Astrocyte (in vitro differentiated cells and primary cell): ENCODE measurements around the gene KCNN3. TPM values are rescaled to one million over a fixed set of nuclear protein-coding genes. Genes with fewer than 3 reads are reported as not detected.

ENCODE experiments used
- DNase-seq: peaks from one replicate; pipeline ENCODE4 v3.0.0-alpha.2; 2010; ENCODE audit warnings: low read depth
- FAIRE-seq: peaks from 2 replicates; lab custom pipeline; 2011; peaks lifted over from hg19 to GRCh38; lab: Jason Lieb, UNC
- H2AFZ ChIP-seq: 2 replicates; pipeline ENCODE4 v1.6.0; 2012; ENCODE audit warnings: low read depth, low read length, inconsistent platforms
- H3K27ac ChIP-seq: 2 replicates; pipeline ENCODE4 v1.5.1; 2011; ENCODE audit warnings: low read depth, low read length, inconsistent platforms
- H3K27me3 ChIP-seq: 2 replicates; pipeline ENCODE4 v1.6.0; 2011; ENCODE audit warnings: low read length, inconsistent platforms; ENCODE audit not compliant: insufficient read depth
- H3K36me3 ChIP-seq: 2 replicates; pipeline ENCODE4 v1.5.1; 2011; ENCODE audit warnings: low read length, inconsistent platforms; ENCODE audit not compliant: insufficient read depth
- H3K4me1 ChIP-seq: 2 replicates; pipeline ENCODE4 v1.5.1; 2011; ENCODE audit warnings: low read length, inconsistent platforms; ENCODE audit not compliant: insufficient read depth
- H3K4me2 ChIP-seq: 2 replicates; pipeline ENCODE4 v1.6.0; 2012; ENCODE audit warnings: low read length, inconsistent platforms
- H3K4me3 ChIP-seq: 2 replicates; pipeline ENCODE4 v1.5.1; 2011; ENCODE audit warnings: low read depth, mild to moderate bottlenecking, low read length, inconsistent platforms; ENCODE audit not compliant: insufficient read depth
- H3K79me2 ChIP-seq: 2 replicates; pipeline ENCODE4 v1.6.0; 2012; ENCODE audit warnings: mild to moderate bottlenecking, low read length, inconsistent platforms; ENCODE audit not compliant: insufficient read depth
- H3K9ac ChIP-seq: 2 replicates; pipeline ENCODE4 v1.6.0; 2012; ENCODE audit warnings: mild to moderate bottlenecking, low read length, inconsistent platforms
- H3K9me3 ChIP-seq: 2 replicates; pipeline ENCODE4 v1.5.1; 2012; ENCODE audit warnings: low read depth, mild to moderate bottlenecking, low read length, inconsistent platforms; ENCODE audit not compliant: insufficient read depth
- H4K20me1 ChIP-seq: 2 replicates; pipeline ENCODE4 v1.6.0; 2012; ENCODE audit warnings: low read length, inconsistent platforms; ENCODE audit not compliant: insufficient read depth
- H3K27ac Mint-ChIP-seq: one replicate; pipeline ENCODE4 v1.8.0; 2021; ENCODE audit warnings: mild to moderate bottlenecking, mixed read lengths; ENCODE audit not compliant: unreplicated experiment
- H3K27me3 Mint-ChIP-seq: one replicate; pipeline ENCODE4 v1.8.0; 2021; ENCODE audit warnings: low read depth, mixed read lengths; ENCODE audit not compliant: unreplicated experiment
- H3K36me3 Mint-ChIP-seq: one replicate; pipeline ENCODE4 v1.8.0; 2021; ENCODE audit warnings: low read depth, mixed read lengths; ENCODE audit not compliant: unreplicated experiment
- H3K4me1 Mint-ChIP-seq: one replicate; pipeline ENCODE4 v1.8.0; 2021; ENCODE audit warnings: low read depth, mixed read lengths; ENCODE audit not compliant: unreplicated experiment
- H3K4me3 Mint-ChIP-seq: one replicate; pipeline ENCODE4 v1.8.0; 2021; ENCODE audit warnings: mild to moderate bottlenecking, moderate library complexity, mixed read lengths; ENCODE audit not compliant: unreplicated experiment
- H3K9me3 Mint-ChIP-seq: one replicate; pipeline ENCODE4 v1.8.0; 2021; ENCODE audit warnings: mild to moderate bottlenecking, mixed read lengths; ENCODE audit not compliant: unreplicated experiment
- EZH2 ChIP-seq: IDR thresholded peaks from 2 replicates; pipeline ENCODE4 v1.6.1; 2012; ENCODE audit warnings: mild to moderate bottlenecking, low read length, inconsistent platforms; ENCODE audit not compliant: insufficient read depth
- total RNA-seq: library from RNA; stranded (reverse); gene quantifications from 2 replicates; pipeline ENCODE4 v1.2.1, GENCODE V29; 2021
- TF ChIP-seq, protein P1 (sequence below): IDR thresholded peaks from 2 replicates; pipeline ENCODE4 v1.5.1; 2011; ENCODE audit warnings: low read depth, mild to moderate bottlenecking, inconsistent platforms, low read length, moderate library complexity; ENCODE audit not compliant: insufficient read depth

The KCNN3 gene
- total RNA-seq, 1 donor from 2014 or later = 0.66 TPM

DNA sequence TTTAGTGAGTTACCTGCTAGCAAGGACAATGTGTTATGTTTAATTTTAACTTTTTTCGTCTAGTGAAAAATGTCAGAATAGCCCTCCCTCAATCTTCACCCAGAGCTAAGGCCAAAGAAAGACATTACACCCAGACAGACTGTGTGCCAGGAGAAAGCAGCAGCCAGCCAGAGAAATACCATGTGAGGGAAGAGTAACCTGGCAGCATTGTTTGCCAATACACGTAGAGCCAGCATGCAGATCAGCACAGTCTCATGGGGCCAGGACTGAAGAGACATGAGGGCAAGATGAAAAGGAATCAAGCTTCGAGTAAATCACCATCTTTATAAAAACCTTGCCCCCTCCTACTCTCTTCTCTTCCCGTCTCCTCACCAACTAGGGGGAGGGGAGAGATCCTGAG, 173.6 kb downstream of the KCNN3 start:
- peaks cover 7% of the 10 kb centered on the region for H3K27me3 ChIP-seq
- peaks cover 12% of the 10 kb centered on the region for H3K27me3 Mint-ChIP-seq
- H2AFZ ChIP-seq = no peak overlapping the region
- peaks cover 13% of the 10 kb centered on the region for H3K4me1 Mint-ChIP-seq
- no peak overlapping the region for H3K27ac ChIP-seq
- no peaks in the 10 kb centered on the region for H3K9me3 Mint-ChIP-seq
- FAIRE-seq (no peak), DNase-seq (no peak)
- no peak overlapping the region for H3K4me3 Mint-ChIP-seq
- no peak overlapping the region for H3K9ac ChIP-seq
- H3K36me3 ChIP-seq = no peaks in the 10 kb centered on the region
- no peaks in the 10 kb centered on the region for H4K20me1 ChIP-seq
- no peak overlapping the region for H3K4me2 ChIP-seq
- no peaks in the 10 kb centered on the region for H3K4me1 ChIP-seq
- no peaks in the 10 kb centered on the region for H3K36me3 Mint-ChIP-seq
- TF ChIP-seq, protein P1, sequence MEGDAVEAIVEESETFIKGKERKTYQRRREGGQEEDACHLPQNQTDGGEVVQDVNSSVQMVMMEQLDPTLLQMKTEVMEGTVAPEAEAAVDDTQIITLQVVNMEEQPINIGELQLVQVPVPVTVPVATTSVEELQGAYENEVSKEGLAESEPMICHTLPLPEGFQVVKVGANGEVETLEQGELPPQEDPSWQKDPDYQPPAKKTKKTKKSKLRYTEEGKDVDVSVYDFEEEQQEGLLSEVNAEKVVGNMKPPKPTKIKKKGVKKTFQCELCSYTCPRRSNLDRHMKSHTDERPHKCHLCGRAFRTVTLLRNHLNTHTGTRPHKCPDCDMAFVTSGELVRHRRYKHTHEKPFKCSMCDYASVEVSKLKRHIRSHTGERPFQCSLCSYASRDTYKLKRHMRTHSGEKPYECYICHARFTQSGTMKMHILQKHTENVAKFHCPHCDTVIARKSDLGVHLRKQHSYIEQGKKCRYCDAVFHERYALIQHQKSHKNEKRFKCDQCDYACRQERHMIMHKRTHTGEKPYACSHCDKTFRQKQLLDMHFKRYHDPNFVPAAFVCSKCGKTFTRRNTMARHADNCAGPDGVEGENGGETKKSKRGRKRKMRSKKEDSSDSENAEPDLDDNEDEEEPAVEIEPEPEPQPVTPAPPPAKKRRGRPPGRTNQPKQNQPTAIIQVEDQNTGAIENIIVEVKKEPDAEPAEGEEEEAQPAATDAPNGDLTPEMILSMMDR = no peak
- TF ChIP-seq EZH2 = no peak
- H3K9me3 ChIP-seq = no peaks in the 10 kb centered on the region
- H3K27ac Mint-ChIP-seq = no peak overlapping the region
- H3K4me3 ChIP-seq = no peak overlapping the region
- no peaks in the 10 kb centered on the region for H3K79me2 ChIP-seq

DNA sequence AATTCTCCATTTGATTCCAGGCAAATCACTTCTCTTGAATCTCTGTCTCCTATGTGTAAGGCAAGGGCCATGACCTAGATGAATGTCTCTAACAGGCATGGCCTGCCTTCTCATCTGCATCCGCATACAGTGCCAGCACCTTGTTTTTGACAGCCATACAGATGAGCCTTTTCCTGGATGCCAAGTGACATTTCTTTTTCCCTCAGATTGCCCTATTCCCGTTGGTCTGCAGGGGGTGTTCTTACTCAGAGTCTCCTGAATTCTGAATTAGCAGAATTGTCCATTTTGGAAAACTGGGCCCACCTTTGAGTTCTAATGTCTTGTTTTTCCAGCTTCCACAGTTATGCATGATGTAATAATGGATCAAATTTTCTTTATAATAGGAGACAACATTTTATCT, 174.1 kb downstream of the KCNN3 start:
- Histone ChIP-seq H3K36me3 (no peaks in the 10 kb centered on the region), H3K27ac (no peak overlapping the region), H3K9ac (no peak overlapping the region), H3K4me2 (no peak overlapping the region), H3K9me3 (no peaks in the 10 kb centered on the region), H3K27me3 (peaks cover 7% of the 10 kb centered on the region), H3K4me3 (no peak overlapping the region), H2AFZ (no peak overlapping the region), H4K20me1 (no peaks in the 10 kb centered on the region), H3K79me2 (no peaks in the 10 kb centered on the region), H3K4me1 (no peaks in the 10 kb centered on the region)
- Mint-ChIP-seq H3K4me1 (peaks cover 13% of the 10 kb centered on the region), H3K27me3 (peaks cover 10% of the 10 kb centered on the region), H3K9me3 (no peaks in the 10 kb centered on the region), H3K4me3 (no peak overlapping the region), H3K27ac (no peak overlapping the region), H3K36me3 (no peaks in the 10 kb centered on the region)
- no peak for FAIRE-seq
- TF ChIP-seq, protein P1 = peak; percentile 15
- no peak for TF ChIP-seq EZH2
- no peak for DNase-seq

- Histone ChIP-seq H3K36me3 (no peaks in the 10 kb centered on the region), H3K4me2 (no peak overlapping the region), H3K9ac (no peak overlapping the region), H3K79me2 (no peaks in the 10 kb centered on the region), H3K9me3 (no peaks in the 10 kb centered on the region), H3K27ac (no peak overlapping the region), H2AFZ (no peak overlapping the region), H4K20me1 (no peaks in the 10 kb centered on the region), H3K4me1 (no peaks in the 10 kb centered on the region), H3K4me3 (no peak overlapping the region), H3K27me3 (peaks cover 6% of the 10 kb centered on the region)
- Mint-ChIP-seq H3K36me3 (no peaks in the 10 kb centered on the region), H3K9me3 (no peaks in the 10 kb centered on the region), H3K27ac (no peak overlapping the region), H3K27me3 (peaks cover 10% of the 10 kb centered on the region), H3K4me3 (no peak overlapping the region), H3K4me1 (peaks cover 13% of the 10 kb centered on the region)
- TF ChIP-seq EZH2 = no peak
- TF ChIP-seq, protein P1 = no peak
- DNase-seq (no peak), FAIRE-seq (no peak)
Measured at GRCh38 chr1:154694995-154695394, 175.1 kb downstream of the KCNN3 start.
